Colonic mucosa (tissue), 4 donors: ENCODE measurements around the gene CLDN24. TPM values are rescaled to one million over a fixed set of nuclear protein-coding genes. Genes with fewer than 3 reads are reported as not detected.

ENCODE experiments used
- DNase-seq: peaks from one replicate; pipeline ENCODE4 v3.0.0-alpha.2; 2020
- H3K27ac ChIP-seq: fragments of 200-600 bp; one replicate; pipeline ENCODE4 v1.8.0; 2021
- H3K27me3 ChIP-seq: fragments of 200-600 bp; one replicate; pipeline ENCODE4 v1.8.0; 2021
- H3K36me3 ChIP-seq: fragments of 200-600 bp; one replicate; pipeline ENCODE4 v1.8.0; 2021
- H3K4me1 ChIP-seq: fragments of 200-600 bp; one replicate; pipeline ENCODE4 v1.8.0; 2021; ENCODE audit warnings: mild to moderate bottlenecking
- H3K4me3 ChIP-seq: fragments of 200-600 bp; one replicate; pipeline ENCODE4 v1.8.0; 2021
- H3K9ac ChIP-seq, 2 donors: one replicate each; pipeline ENCODE4 v1.7.0; 2013; ENCODE audit warnings: control low read depth in 2 of 2, low read depth in 2 of 2, low read length in 2 of 2
- H3K9me3 ChIP-seq: fragments of 200-600 bp; one replicate; pipeline ENCODE4 v1.8.0; 2021
- CTCF ChIP-seq: fragments of 200-600 bp; IDR thresholded peaks from one replicate; pipeline ENCODE4 v1.8.0; 2022; ENCODE audit warnings: antibody characterized with exemption, mild to moderate bottlenecking
- intact Hi-C: fragments of 100-400 bp; cut with DNase I; formaldehyde crosslinking; loops from one replicate; pipeline ENCODE4 v1.14.1; 2022
- total RNA-seq, 2 donors: library from RNA; stranded (reverse); fragmentation: NEBNext Ultra II Directional in 1 of 2; extraction: Animal tissue kit (Norgen Biotek cat#: 25700) in 1 of 2; gene quantifications; one replicate each; pipeline ENCODE4 v1.2.1, GENCODE V29; 2021
- donor health status: healthy.
- donor health status: DM: no; HTN: no; CAD: no.
- donor health status: DM: no; HTN: no; CAD: no.

Gene CLDN24
- total RNA-seq, 2 donors from 2014 or later, result not detected

- no peaks in the 10 kb centered on the region for H3K36me3 ChIP-seq
- H3K27ac ChIP-seq, result no peak overlapping the region
- no peaks in the 10 kb centered on the region for H3K4me1 ChIP-seq
- no peak for DNase-seq
- H3K27me3 ChIP-seq, result no peaks in the 10 kb centered on the region
- no peak for TF ChIP-seq CTCF
- no peak overlapping the region for H3K4me3 ChIP-seq
- intact Hi-C loops, result no loop called here
- H3K9me3 ChIP-seq, result no peaks in the 10 kb centered on the region
- H3K9ac ChIP-seq, result no peak overlapping the region
Observed at GRCh38 chr4:183362916-183363542, 40.8 kb upstream of the CLDN24 start.

- Histone ChIP-seq H3K27ac (no peak overlapping the region), H3K9me3 (no peaks in the 10 kb centered on the region), H3K9ac (no peak overlapping the region), H3K36me3 (no peaks in the 10 kb centered on the region), H3K4me1 (no peaks in the 10 kb centered on the region), H3K27me3 (no peaks in the 10 kb centered on the region), H3K4me3 (no peak overlapping the region)
- DNase-seq, result no peak
- intact Hi-C loops, result no loop called here
- no peak for TF ChIP-seq CTCF
Observed at GRCh38 chr4:183362036-183362435, 39.8 kb upstream of the CLDN24 start.

GRCh38 chr4:183360161-183360919, 38.1 kb upstream of the CLDN24 start:
- no peak overlapping the region for H3K9ac ChIP-seq
- H3K4me3 ChIP-seq, result no peak overlapping the region
- no peak for DNase-seq
- intact Hi-C loops, result no loop called here
- H3K27me3 ChIP-seq, result no peaks in the 10 kb centered on the region
- H3K27ac ChIP-seq, result no peak overlapping the region
- no peaks in the 10 kb centered on the region for H3K4me1 ChIP-seq
- H3K9me3 ChIP-seq, result no peaks in the 10 kb centered on the region
- no peaks in the 10 kb centered on the region for H3K36me3 ChIP-seq
- no peak for TF ChIP-seq CTCF

GRCh38 chr4:183358215-183358755, 36.1 kb upstream of the CLDN24 start:
- Histone ChIP-seq H3K27me3 (no peaks in the 10 kb centered on the region), H3K9me3 (no peaks in the 10 kb centered on the region), H3K4me1 (no peaks in the 10 kb centered on the region), H3K27ac (no peak overlapping the region), H3K9ac (no peak overlapping the region), H3K36me3 (no peaks in the 10 kb centered on the region), H3K4me3 (no peak overlapping the region)
- intact Hi-C loops, result no loop called here
- TF ChIP-seq CTCF, result no peak
- DNase-seq, result no peak

GRCh38 chr4:183356931-183357675, 34.9 kb upstream of the CLDN24 start:
- no peak for DNase-seq
- H3K9ac ChIP-seq, result no peak overlapping the region
- H3K27ac ChIP-seq, result no peak overlapping the region
- no peaks in the 10 kb centered on the region for H3K36me3 ChIP-seq
- TF ChIP-seq CTCF, result no peak
- H3K4me3 ChIP-seq, result no peak overlapping the region
- intact Hi-C loops, result no loop called here
- H3K9me3 ChIP-seq, result no peaks in the 10 kb centered on the region
- no peaks in the 10 kb centered on the region for H3K4me1 ChIP-seq
- no peaks in the 10 kb centered on the region for H3K27me3 ChIP-seq
